ENCODE results near the gene OR51L1. TPM values are rescaled to one million over a fixed set of nuclear protein-coding genes. Genes with fewer than 3 reads are reported as not detected.

Gene OR51L1, protein sequence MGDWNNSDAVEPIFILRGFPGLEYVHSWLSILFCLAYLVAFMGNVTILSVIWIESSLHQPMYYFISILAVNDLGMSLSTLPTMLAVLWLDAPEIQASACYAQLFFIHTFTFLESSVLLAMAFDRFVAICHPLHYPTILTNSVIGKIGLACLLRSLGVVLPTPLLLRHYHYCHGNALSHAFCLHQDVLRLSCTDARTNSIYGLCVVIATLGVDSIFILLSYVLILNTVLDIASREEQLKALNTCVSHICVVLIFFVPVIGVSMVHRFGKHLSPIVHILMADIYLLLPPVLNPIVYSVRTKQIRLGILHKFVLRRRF
- not detected in 2 replicates for total RNA-seq

DNA sequence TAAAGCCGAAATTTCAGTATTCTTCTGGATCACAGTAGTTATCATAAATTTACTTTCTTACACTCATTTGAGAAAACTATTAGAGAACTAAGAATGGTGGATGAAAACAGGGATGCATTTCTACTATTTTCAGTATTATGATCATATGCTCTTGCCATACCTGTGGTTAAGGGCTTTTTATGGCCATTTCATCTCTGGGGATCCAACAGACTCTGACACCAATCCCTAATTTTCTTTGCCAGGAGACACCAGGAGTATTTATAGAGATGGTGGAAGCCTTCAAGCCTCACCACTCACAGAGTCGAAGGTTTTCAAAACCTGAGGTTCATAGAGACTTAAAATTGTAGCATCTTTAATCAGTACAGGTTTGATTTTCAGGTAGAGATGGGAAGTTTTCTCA is at the start of gene OR51L1:
Gene OR51L1, plus strand, starts transcription at position 301 of the 400 bp plus-strand sequence. CDS start 4,132 bp downstream, outside the sequence.

DNA sequence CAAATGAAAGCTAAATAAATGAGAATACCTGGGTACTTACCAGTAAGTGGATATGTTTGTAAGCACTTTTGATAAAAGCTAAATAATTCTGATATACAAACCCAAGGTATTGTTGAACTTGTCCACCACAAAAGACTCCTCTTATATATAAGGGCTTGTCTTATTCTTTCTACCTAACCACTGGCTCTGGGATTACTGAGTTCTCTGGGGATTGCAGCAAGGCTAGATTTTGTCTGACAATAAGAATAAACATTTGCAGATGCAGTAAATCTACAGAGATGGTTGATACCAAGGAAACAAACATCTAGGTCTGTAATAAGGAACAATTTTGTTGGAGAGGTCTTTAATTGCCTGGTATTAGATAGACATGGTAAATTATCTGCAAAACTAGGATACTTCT is 47.1 kb upstream of the OR51L1 start, which contains the start of gene OR51A4:
Gene OR51A4, minus strand, starts transcription at position 101 of the 400 bp plus-strand sequence. CDS start 505 bp downstream, outside the sequence.

DNA sequence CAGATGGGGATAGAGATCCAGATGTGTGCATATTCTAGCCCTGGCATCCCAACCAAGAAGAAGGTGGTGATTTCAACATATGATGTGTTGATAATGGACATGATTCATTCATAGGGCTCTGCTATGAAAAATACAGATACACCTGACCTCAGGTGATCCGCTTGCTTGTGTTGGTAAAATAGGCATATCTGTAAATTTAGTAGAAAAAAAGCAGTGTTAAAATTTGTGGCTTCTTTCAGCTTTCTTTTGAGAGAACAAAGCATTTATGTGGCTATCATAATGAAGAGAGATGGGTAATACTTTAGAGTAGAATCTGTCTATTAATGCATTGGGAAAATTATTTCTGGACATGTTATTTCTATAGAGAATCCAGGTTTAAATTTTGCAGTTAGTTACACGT is 39.0 kb upstream of the OR51L1 start, which contains the start of gene OR51A2:
Gene OR51A2, minus strand, starts transcription at position 101 of the 400 bp plus-strand sequence. Its CDS starts 0 bp downstream, at position 101.

DNA sequence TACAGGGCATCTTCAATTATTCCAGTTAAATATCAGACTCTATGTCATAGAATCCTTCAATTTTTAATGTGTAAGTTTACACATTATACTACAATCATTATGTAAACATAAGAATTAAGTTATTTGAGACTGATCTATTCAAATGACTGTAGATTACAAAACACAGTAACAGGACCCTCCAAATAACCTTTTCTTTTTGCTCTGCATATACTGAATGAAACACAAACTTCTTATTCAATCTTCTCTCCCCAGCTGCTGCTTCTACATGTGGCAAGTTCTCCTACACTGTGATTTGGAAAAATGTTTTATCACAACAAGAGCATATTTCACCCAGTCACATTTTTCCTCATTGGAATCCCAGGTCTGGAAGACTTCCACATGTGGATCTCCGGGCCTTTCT is 51.6 kb downstream of the OR51L1 start, which contains the start of gene OR52J3:
Gene OR52J3, plus strand, starts transcription at position 301 of the 400 bp plus-strand sequence. Its CDS starts 0 bp downstream, at position 301.

Other genes starting within 250 kb of the OR51L1 start
- not detected in 2 replicates for gene OR51F1, start 224.9 kb upstream of the OR51L1 start, total RNA-seq
- gene OR52R1, start 190.5 kb upstream of the OR51L1 start, total RNA-seq, result not detected in 2 replicates
- gene OR51F2, start 173.5 kb upstream of the OR51L1 start, total RNA-seq, result not detected in 2 replicates
- not detected in 2 replicates for gene OR51S1, start 145.6 kb upstream of the OR51L1 start, total RNA-seq
- not detected in 2 replicates for gene OR51T1, start 113.0 kb upstream of the OR51L1 start, total RNA-seq
- gene OR51A7, start 91.1 kb upstream of the OR51L1 start, total RNA-seq, result not detected in 2 replicates
- not detected in 2 replicates for gene OR51G2, start 75.5 kb upstream of the OR51L1 start, total RNA-seq
- gene OR51G1, start 70.5 kb upstream of the OR51L1 start, total RNA-seq, result not detected in 2 replicates
- gene OR51A4, start 47.2 kb upstream of the OR51L1 start, total RNA-seq, result not detected in 2 replicates
- not detected in 2 replicates for gene OR51A2, start 39.1 kb upstream of the OR51L1 start, total RNA-seq
- 0.30 TPM in 1 of 2 replicates, not detected in the other for gene OR52J3, start 51.7 kb downstream of the OR51L1 start, total RNA-seq
- gene OR52E2, start 64.8 kb downstream of the OR51L1 start, total RNA-seq, result not detected in 2 replicates
- not detected in 2 replicates for gene OR52E1, start 74.7 kb downstream of the OR51L1 start, total RNA-seq
- gene OR52A5, start 143.5 kb downstream of the OR51L1 start, total RNA-seq, result not detected in 2 replicates
- gene OR52A1, start 159.9 kb downstream of the OR51L1 start, total RNA-seq, result not detected in 2 replicates
- not detected in 2 replicates for gene OR51V1, start 205.8 kb downstream of the OR51L1 start, total RNA-seq
- not detected in 2 replicates for gene HBB, start 232.2 kb downstream of the OR51L1 start, total RNA-seq
- not detected in 2 replicates for gene HBD, start 239.6 kb downstream of the OR51L1 start, total RNA-seq